Lung (tissue), 12 donors: Measurements from ENCODE around the gene E2F7. TPM values are rescaled to one million over a fixed set of nuclear protein-coding genes. Genes with fewer than 3 reads are reported as not detected.

ENCODE experiments used
- ATAC-seq: fragments of 200-7000 bp; cut with Tn5 transposase; one replicate; pipeline ENCODE4 v1.9.1; 2020; ENCODE audit warnings: moderate number of reproducible peaks; ENCODE audit not compliant: insufficient read depth, low FRiP score
- DNase-seq, 3 donors: peaks; one replicate each; pipeline ENCODE4 v3.0.0-alpha.2; 2013 to 2017
- H3K27ac ChIP-seq, 2 donors: one replicate each; pipeline ENCODE4 v1.5.1; 2013; ENCODE audit warnings: mild to moderate bottlenecking in 2 of 2, moderate library complexity in 2 of 2, control low read depth in 1 of 2, inconsistent platforms in 1 of 2, low read depth in 1 of 2, low read length in 1 of 2
- H3K27me3 ChIP-seq, 3 donors: one replicate each; pipeline ENCODE4 v1.5.1; 2013; ENCODE audit warnings: low read length in 2 of 3; ENCODE audit not compliant: control insufficient read depth in 3 of 3, insufficient read depth in 3 of 3
- H3K36me3 ChIP-seq, 4 donors: one replicate each; pipeline ENCODE4 v1.5.1; 2013; ENCODE audit warnings: low read length in 4 of 4, mild to moderate bottlenecking in 1 of 4, moderate library complexity in 1 of 4; ENCODE audit not compliant: control insufficient read depth in 4 of 4, insufficient read depth in 4 of 4
- H3K4me1 ChIP-seq, 5 donors: one replicate each; pipeline ENCODE4 v1.5.1; 2013; ENCODE audit warnings: low read length in 5 of 5, mild to moderate bottlenecking in 2 of 5, moderate library complexity in 1 of 5; ENCODE audit not compliant: control insufficient read depth in 5 of 5, insufficient read depth in 5 of 5
- H3K4me3 ChIP-seq: one replicate; pipeline ENCODE4 v1.5.1; 2013; ENCODE audit warnings: mild to moderate bottlenecking, control low read depth, moderate library complexity
- H3K9ac ChIP-seq, 2 donors: one replicate each; pipeline ENCODE4 v1.5.1; 2013; ENCODE audit warnings: low read length in 2 of 2, control low read depth in 1 of 2; ENCODE audit not compliant: insufficient read depth in 1 of 2
- H3K9me3 ChIP-seq, 4 donors: one replicate each; pipeline ENCODE4 v1.5.1; 2013; ENCODE audit warnings: low read length in 3 of 4, mild to moderate bottlenecking in 1 of 4, moderate library complexity in 1 of 4; ENCODE audit not compliant: control insufficient read depth in 4 of 4, insufficient read depth in 3 of 4
- whole genome bisulfite sequencing, 2 donors: extraction: QIAGEN DNeasy Blood & Tissue Kit; methylation state at CpG; one replicate each; pipeline ENCODE4 v1.1.7; 2013; 5-methylcytosine and 5-hydroxymethylcytosine counted together
- polyA plus RNA-seq, 2 donors: library from polyadenylated mRNA; stranded (reverse); fragments of 200-250 nt; gene quantifications; one replicate each; pipeline ENCODE4 v1.2.1, GENCODE V29; 2013
- total RNA-seq, 2 donors: library from RNA; depleted of rRNA in 1 of 2; stranded (reverse); fragments of >200 nt in 1 of 2; gene quantifications; one replicate each; pipeline ENCODE4 v1.2.1, GENCODE V29; 2014 to 2021
- TF ChIP-seq, protein P1 (sequence below): IDR thresholded peaks from 2 replicates; pipeline ENCODE4 v1.5.1; 2012; ENCODE audit warnings: mild to moderate bottlenecking; ENCODE audit errors: control extremely low read depth, extremely low read depth
- donor health status: control.
- donor health status: control.
- donor health status: Bipolar disorder and iron deficiency.
- donor health status: healthy.
- donor health status: DM: yes; HTN: yes; CAD: no.

E2F7 gene
- total and polyA plus RNA-seq, 4 donors: 0.24 to 2.3 (median 0.54) TPM

DNA sequence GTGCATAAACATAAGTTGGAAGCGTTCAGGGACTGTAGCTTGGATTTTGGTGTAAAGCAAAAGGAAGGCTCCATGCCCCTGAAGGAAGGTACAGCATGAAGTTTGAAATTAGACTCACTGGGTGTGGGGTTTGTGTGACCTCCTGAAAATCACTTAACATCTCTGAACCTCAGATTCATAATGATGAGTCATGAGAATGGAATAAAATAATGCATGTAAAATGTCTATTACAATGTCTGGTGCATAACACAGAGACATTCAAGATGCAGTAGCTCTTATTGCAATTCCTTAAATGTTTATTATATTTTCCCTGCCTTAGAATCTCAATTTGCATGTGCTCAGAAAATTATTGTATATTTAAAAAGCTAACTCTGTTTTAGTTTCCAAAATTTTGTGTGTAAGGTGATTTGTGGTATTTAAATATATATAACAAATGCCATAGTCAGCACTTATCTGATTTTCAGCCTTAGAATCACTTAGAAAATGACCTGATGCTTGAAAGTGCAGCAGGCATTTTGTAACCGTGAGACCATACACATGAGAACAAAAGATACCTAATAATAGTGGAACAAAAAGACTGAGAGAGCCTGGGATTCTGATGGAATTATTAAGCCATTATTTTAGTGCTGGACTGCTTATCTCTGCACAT is 66.3 kb downstream of the E2F7 start:
- H3K4me3 ChIP-seq: no peak overlapping the region
- no peaks in the 10 kb centered on the region for H3K9me3 ChIP-seq
- no peaks in the 10 kb centered on the region for H3K36me3 ChIP-seq
- H3K27me3 ChIP-seq: no peaks in the 10 kb centered on the region
- TF ChIP-seq, protein P1, sequence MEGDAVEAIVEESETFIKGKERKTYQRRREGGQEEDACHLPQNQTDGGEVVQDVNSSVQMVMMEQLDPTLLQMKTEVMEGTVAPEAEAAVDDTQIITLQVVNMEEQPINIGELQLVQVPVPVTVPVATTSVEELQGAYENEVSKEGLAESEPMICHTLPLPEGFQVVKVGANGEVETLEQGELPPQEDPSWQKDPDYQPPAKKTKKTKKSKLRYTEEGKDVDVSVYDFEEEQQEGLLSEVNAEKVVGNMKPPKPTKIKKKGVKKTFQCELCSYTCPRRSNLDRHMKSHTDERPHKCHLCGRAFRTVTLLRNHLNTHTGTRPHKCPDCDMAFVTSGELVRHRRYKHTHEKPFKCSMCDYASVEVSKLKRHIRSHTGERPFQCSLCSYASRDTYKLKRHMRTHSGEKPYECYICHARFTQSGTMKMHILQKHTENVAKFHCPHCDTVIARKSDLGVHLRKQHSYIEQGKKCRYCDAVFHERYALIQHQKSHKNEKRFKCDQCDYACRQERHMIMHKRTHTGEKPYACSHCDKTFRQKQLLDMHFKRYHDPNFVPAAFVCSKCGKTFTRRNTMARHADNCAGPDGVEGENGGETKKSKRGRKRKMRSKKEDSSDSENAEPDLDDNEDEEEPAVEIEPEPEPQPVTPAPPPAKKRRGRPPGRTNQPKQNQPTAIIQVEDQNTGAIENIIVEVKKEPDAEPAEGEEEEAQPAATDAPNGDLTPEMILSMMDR: no peak
- WGBS, 2 donors: 81 to 83% methylated on average over 2 of the region's 2 CpGs
- no peak overlapping the region for H3K27ac ChIP-seq
- no peaks in the 10 kb centered on the region for H3K4me1 ChIP-seq
- no peak for DNase-seq
- H3K9ac ChIP-seq: no peak overlapping the region
- no peak for ATAC-seq

DNA sequence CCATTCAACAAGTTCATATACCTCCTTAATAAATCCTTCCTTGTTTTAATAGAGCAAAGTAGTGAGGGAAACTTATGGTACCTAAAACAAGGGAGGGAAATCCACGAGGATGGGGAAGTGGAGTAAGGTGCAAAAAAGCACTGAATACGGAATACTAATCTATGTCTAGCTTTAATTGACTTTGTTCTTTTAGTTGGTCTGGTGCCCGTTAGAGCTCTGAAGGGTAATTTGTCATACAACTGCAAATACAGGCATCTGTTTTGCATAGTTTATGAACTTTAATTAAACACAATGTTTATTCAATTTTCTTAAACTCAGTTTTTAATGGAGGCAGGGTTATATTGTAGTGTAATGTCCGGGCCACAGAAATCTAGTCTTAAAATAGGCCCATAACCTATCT is 67.0 kb downstream of the E2F7 start:
- Histone ChIP-seq H3K36me3 (no peaks in the 10 kb centered on the region), H3K27me3 (no peaks in the 10 kb centered on the region), H3K4me3 (no peak overlapping the region), H3K9me3 (no peaks in the 10 kb centered on the region), H3K4me1 (no peaks in the 10 kb centered on the region), H3K9ac (no peak overlapping the region), H3K27ac (no peak overlapping the region)
- no peak for ATAC-seq
- TF ChIP-seq, protein P1: no peak
- WGBS, 2 donors: 55 to 60% methylated on average over 4 of the region's 4 CpGs
- DNase-seq: no peak

DNA sequence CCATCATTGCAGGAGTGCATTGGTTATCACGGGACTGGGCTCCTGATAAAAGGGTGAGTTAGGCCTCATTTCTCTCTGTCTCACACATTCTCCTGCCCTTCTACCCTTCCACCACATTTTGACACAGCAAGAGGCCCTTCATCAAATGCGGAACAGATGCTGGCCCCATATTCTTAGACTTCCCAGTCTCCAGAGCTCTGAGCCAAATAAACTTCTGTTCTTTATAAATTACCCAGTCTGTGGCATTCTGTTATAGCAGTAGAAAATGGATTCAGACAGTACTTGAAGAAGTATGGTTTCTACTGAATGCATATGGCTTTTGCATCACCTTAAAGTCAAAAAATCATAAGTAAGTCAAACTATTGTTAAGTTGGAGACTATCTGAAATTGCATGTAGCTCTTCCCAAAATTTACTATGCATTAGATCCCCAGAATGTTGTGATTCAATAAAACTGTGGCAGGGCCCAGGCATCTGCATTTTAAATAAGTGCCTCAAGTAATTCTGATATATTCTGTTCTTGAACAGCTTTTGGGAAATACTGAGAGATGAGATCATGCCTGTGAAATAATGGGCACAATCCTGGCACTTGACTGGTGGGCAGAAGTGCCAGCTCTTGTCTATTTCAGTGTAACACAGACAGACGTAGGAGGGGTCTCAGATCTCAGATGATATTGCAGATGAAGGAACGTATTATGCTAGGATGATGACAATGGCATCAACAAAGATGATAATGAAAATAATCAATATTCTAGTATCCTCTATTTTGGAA is 68.2 kb downstream of the E2F7 start:
- Histone ChIP-seq H3K27me3 (no peaks in the 10 kb centered on the region), H3K9ac (no peak overlapping the region), H3K4me3 (no peak overlapping the region), H3K27ac (no peak overlapping the region), H3K4me1 (no peaks in the 10 kb centered on the region), H3K9me3 (no peaks in the 10 kb centered on the region), H3K36me3 (no peaks in the 10 kb centered on the region)
- ATAC-seq: no peak
- no peak for DNase-seq
- WGBS, 2 donors: 89 to 92% methylated on average over 4 of the region's 4 CpGs
- TF ChIP-seq, protein P1: no peak
